NCI-H1105 treated with DMSO at 0.1 percent for 48 hours (cell line): ENCODE data around the gene RBM34.

Experiments
- DNase-seq: peaks from one replicate; lab custom pipeline; 2025; lab: John Stamatoyannopoulos, UW

The RBM34 gene

DNA sequence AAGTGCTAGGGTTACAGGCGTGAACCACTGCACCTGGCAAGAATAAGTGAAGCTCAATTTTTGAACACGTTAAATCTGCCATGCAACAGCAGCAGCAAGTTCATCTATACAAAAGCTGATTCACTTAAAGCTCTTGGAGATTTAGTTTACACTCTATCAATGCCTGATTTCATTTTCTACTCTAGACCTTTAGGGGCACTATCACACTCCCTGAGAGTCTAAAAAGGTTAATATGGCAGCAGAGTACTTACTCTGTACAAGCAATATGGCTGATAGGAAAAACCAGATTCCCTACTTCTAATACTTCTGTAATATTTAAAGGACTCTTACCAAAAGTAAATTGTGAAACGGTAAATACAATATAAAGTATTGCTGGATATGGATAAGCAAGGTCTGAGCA is 4.8 kb downstream of the RBM34 start:
- DNase-seq: no peak

DNA sequence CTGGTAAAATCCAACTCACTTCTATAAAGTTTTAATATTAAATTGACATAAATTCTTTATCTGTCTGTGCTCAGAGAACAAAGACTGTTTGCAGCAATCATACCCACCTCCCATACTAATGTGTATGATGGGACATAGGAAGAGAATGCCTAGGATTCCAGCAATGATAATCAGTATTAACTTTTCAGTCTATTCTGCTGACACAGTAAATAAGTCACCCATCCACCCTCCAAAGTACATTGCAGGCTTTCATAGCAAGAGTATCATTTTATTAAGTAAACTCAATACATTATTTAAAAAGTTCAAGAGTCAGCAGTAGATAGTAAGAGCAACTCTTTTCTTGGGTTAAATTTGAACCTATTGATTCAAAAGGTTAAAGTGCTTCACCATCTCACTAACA is 8.8 kb downstream of the RBM34 start:
- no peak for DNase-seq

DNA sequence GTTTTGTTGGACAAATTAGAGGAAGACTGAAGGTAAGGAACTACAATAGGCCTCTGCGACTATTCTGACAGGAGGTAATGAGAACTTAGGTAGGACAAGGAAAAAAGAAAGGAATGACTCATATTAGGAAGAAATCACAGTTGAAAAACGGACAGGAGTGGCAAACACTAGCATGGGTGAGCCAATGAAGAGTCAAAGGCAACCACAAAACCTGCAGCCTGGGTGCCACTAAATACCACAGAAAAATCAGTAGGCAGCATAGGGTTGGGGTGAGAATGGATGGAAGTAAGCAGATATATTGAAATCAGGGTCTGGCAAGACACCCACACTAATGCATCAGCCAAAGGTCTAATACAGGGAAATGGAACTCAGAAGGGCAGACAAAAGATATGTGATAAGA is 10.0 kb downstream of the RBM34 start:
- no peak for DNase-seq

DNA sequence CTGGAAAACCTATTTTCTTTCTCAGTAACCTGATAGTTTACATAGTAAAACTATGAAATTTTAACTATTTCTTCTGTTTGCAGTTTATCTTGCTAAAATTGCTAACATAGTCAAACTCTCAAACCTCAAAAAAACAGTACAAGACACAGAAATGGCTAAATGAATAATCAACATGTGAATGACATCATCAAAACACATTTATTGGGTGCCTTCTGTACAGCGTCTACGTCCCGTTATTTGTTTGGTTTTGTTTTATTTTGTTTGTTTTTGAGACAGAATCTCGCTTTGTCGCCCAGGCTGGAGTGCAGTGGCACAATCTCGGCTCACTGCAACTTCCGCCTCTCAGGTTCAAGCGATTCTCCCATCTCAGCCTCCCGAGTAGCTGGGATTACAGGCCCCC is 11.2 kb downstream of the RBM34 start:
- no peak for DNase-seq

DNA sequence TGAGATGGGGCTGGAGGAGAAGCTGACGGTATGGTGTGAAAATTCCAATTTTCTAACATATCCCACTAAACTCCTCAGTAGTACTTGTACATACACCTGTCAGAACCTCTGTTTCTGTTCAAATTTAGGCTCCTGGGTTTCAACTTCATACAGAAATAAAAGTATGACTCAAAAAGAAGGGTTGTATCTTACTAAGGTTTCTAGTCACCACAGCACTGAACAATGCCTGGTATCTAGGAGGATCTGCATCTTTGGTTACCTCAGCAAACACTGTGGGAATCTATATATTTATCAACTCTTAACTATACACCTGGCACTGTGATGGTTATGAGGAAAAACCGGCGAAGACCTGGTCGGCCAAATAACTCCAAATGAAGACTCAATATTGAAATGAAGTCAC is 13.8 kb downstream of the RBM34 start:
- no peak for DNase-seq

DNA sequence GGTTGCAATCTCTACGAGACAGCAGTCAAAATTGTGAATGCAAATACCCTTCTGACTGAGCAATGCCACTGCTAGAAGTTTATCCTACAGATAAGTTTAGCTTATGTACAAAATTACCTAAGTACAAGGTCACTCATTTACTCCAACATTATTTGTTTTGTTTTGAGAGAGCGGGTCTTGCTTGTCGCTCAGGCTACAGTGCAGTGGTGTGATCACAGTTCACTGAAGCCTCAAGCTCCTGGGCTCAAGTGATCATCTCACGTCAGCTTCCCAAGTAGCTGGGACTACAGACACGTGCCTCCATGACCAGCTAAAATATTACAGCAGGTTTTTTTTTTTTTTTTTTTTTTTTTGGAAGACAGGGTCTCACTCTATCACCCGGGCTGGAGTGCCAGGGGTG is 15.4 kb downstream of the RBM34 start:
- no peak for DNase-seq

DNA sequence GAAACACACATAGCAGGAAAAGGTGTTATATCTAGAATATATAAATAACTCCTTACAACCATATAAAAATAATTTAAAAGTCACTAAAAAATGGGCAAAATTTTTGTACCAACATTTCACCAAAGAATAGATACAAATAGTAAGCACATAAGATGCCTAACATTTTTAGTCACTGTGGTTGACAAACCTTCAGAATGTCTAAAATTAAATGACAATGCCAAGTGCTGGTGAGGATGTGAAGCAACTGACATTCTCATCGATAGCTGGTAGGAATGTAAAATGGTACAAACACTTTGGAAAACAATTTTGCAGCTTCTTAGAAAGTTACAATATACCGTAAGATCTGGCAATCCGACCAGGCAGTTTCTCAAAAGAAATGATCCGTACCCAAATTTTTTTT is 18.1 kb downstream of the RBM34 start:
- no peak for DNase-seq

DNA sequence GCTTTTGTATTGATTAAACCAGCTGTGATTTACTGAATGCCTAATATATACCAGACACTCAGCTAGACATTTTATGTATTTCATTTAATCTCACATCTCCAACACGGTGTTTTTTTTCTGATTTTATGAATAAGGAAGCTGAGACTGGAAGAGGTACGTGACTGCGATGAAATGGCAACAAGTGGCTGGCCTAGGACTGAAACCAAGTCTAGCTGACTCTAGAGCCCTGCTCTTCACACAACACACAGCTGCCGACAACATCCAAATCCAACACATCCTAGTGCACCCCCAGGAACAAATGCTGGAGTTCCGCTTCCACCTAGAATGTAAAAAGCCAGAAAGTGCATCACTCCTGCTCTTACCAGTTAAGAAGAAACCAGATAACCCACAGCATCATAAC is 21.7 kb downstream of the RBM34 start:
- no peak for DNase-seq

DNA sequence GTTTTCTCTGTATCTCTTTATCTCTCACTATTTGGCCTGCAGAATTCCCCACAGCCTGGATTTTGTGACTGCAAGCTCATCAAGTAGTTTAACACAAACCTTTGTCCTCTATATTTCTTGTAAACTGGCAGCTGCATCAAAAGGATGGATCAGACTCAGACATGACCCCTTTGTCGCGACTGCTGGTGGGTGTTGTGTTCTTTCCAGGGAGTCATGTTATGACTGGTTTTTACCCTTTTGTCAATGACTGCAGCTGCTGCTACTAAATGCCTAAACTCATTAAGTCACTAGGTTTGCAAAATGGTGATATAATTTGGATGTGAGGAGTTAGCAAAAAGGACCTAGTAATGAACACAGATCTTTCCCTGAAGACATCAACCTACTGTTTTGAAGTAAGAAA is 22.2 kb downstream of the RBM34 start:
- DNase-seq: no peak

DNA sequence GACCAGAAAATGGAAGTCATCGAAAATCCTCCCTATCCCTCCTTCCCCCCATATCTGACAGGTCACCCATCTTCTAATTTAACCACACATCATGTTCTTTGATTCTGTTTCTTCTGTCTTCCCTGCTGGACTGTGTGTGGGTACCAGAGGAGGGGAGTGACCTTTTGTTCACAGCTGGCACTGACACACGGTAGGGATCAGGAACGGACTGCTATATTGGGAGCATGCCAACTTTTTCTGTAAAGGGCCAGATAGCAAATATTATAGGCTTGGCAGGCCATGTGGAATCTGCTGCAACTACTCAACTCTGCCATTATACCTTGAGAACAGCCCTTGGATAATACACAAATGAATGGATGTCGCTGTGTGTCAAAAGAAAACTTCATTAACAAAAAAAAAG is 24.9 kb downstream of the RBM34 start:
- peak; percentile 52 for DNase-seq

DNA sequence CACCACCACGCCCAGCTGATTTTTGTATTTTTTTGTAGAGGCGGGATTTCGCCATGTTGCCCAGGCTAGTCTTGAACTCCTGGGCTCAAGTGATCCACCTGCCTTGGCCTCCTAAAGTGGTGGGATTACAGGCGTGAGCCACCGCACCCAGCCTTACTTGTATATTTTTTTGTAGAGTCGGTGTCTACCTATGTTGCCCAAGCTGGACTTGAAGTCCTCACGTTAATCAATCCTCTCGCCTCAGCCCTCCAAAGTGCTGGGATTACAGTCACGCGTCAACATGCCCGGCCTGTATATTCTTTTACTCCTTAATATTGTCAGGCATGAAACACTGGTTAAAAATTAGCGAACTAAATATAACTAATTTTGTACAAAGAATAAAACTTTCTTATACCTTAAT is 26.9 kb downstream of the RBM34 start:
- no peak for DNase-seq

DNA sequence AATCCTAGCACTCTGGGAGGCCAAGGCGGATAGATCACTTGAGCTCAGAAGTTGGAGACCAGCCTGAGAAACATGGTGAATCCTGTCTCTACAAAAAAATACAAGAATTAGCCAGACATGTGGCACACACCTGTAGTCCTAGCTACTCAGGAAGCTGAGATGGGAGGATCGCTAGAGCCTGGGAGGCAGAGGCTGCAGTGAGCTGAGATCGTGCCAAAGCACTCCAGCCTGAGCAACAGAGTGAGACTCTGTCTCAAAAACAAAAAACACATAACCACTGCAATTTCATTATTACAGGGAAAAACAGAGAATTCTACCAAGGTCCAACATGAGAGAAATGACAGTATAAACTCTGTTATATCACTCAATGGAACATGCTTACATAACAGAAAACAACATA is 28.0 kb downstream of the RBM34 start:
- DNase-seq: no peak

DNA sequence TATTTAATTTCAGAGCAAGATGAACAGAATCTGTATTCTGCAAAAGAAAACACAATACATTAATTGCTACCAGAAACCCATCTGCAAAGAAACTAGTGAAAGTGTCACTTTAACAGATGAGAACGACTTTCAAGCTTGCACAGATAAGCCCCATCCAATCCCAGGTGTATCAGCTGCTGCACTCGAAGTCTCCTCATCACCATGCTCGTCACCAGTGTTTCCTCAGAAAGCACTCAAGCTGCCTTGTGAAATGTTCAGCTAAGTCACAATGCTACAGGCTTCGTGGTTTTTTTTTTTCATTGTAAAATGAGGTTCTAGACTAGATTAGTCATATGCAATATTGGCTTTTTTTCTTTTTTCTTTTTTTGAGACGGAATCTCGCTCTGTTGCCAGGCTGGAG is 29.1 kb downstream of the RBM34 start:
- no peak for DNase-seq

DNA sequence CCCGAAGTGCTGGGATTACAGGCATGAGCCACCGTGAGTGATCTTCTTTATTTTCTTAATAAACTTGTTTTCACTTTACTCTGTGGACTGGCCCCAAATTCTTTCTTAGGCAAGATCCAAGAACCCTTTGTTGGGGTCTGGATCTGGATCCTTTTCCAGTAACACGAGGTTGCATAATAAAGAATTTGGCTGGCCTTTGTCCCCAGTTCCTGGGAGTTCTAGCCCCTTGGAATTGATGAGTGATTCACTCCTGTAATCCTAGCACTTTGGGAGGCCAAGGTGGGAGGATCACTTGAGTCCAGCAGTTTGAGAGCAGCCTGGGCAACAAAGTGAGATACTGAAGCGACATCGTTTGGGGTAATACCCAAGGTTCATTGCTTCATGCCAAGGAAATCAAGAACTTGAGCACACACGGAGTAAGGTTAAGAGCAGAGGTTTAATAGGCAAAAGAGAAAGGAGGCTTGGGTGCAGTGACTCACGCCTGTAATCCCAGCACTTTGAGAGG is 30.2 kb downstream of the RBM34 start:
- DNase-seq: no peak

DNA sequence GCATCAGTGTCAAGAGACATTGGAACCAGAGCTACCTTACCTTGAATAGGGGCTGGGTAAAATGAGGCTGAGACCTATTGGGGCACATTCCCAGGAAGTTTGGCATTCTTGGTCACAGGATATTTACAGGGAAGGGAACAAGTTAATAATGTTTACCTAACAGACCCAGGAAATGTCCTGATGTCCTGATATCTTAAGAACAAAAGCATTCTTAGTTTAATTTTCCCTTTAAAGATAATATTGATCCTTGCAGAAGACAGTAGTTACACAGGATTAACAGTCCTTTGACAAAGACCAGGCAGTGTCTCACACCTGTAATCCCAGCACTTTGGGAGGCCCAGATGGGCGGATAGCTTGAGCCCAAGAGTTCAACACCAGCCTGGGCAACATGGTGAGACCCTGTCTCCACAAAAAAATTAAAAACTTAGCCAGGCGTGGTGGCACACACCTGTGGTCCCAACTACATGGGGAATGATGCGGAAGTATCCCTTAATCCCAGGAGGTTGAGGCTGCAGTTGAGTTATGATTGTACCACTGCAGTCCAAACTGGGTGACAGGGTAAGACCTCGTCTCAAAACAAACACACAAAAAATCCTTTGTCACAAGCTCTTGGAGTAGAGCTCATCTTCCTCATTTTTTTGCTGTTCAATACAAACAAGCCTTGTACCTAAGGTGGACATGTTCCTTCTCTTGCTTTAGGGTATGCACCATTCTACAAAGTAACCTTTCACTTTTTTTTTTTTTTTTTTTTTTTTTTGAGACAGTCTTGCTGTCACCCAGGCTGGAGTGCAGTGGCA is 31.1 kb downstream of the RBM34 start:
- no peak for DNase-seq

DNA sequence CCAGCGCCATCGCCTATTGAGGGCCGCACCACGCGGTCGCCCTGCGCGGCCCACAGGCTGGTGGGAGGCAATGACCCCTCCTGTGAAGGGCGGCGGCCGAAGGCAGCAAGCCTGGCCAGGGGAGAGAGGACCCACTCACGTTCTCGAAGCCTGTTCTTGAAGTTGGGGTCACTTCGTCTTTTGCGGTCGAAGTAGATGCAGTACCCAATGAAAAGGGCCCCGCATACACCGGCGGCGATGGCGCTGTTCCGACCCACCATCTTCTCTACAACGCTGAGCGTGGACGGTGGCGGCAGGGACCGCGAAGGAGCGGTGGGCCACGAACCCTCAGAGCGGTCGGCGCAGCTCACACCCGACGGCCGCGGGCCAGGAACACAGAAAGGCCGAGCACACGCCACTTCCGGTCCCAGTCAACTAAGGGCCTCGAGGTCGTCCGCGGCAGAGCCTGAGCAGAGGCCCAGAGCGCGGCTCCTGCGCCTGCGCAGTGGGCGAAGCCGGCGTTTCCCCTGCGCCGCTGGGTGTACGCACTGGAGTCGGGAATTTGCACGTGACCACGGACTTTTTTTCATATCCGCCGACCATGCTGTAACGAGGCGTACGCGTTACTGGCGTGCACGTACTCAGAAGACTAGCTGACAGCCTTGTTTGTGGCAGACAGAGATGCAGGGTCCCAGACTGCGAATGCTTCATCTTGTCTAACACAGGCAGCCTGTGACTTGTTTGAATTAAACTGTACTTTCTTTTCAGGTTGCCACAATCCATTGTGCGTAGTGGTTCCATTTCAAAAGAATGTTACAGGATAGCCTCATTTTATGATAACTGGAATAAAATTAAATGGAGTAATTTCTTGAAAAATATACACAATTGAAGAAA is 32.4 kb downstream of the RBM34 start, which contains the start of gene TOMM20:
Gene TOMM20 (minus strand): TSS at position 382 of the 873 bp plus-strand sequence. CDS start 122 bp downstream, at position 260.
- DNase-seq: peak; percentile 91

DNA sequence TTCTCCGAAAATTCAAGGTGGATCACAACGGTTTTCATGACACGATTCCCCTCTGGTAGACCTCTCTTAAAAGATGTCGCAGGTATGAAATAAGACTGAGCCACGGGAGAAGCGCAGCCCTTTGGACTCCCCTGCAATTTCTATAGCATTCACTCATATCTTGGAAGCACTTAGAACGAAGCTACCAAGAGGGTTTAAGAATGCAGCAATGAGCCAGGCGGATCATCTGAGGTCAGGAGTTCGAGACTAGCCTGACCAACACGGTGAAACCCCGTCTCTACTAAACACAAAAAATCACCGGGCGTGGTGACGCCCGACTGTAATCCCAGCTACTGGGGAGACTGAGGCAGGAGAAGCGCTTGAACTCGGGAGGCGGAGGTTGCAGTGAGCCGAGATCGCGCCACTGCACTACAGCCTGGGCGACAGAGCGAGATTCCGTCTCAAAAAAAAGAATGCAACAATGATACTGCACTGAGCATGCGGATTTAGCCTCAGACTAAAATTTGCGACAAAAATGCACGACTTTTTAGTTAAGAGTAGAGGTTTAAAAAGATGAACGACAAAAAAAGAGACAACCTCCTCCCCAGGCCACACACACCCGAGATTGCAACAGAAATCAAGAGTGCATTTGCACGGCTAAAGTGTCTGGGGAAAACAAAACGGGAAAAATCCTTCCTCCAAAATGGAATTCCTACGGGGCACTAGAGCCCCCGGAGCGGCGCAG is 33.2 kb downstream of the RBM34 start:
- DNase-seq: no peak

DNA sequence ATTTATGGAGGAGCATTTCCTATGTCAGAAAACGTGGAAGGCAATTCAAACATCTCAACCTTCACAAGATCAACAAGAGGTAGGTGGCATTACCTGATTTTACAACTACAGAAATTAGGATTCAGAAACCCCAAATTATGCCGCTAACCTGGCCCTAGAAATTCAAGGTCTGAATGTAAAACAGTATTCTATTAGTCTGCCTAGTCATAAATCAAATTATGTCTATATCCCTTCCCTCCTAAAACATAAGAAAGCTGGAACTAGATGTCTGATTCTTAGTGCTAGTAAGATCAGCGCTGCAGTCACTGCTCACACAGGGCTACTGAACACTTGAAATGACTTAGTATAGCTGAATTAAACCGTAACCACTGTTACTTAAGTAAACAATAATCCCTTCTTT is 33.8 kb downstream of the RBM34 start:
- DNase-seq: no peak

DNA sequence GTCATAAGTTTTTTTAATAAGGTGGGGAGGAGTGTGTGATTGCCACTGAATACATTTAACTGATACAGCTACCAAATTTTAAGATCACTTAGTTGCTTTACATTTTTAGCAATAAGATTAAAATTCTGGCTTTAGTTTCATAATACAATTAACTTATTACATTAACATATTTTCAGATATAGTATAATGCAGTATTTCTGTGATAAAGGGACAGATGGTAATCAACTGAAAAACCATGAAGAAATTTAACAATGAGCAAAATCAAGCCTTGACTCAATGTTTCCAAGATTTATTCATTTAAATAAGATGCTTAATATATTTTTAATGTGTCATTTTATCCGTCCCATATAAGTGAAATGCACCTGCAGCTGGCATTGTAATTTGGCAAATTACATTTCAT is 36.4 kb downstream of the RBM34 start:
- no peak for DNase-seq

DNA sequence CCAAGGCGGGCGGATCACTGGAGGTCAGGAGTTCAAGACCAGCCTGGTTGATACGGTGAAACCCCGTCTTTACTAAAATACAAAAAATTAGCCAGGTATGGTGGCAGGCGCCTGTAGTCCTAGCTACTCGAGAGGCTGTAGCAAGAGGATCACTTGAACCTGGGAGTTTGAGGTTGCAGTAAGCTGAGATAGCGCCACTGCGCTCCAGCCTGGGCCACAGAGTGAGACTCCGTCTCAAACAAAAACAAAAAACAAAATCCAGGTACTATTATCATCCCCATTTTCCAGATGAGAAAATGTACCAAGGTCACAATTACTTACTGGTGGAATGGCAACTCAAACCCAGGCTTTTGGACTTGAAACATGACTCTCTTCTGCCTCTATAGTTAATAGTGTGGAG is 36.9 kb downstream of the RBM34 start:
- DNase-seq: no peak

DNA sequence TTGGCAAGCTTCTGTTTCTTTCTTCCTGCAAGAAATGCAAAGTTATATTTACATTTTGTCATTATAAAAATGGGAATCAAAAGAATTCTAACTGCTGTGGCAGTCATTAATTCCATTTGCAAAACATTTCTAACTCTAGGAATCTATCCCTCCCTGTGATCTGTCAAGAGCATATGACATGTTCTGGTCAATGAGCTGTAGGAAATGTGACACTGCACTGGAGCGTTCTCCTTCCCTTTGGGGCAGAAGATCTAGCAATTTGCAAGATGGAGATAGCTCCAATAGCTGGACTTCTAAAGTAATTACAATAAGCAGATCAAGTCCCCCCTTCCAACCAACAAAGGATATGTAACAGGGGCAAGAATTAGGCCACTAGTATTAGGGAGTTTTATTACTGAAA is 38.7 kb downstream of the RBM34 start:
- no peak for DNase-seq

DNA sequence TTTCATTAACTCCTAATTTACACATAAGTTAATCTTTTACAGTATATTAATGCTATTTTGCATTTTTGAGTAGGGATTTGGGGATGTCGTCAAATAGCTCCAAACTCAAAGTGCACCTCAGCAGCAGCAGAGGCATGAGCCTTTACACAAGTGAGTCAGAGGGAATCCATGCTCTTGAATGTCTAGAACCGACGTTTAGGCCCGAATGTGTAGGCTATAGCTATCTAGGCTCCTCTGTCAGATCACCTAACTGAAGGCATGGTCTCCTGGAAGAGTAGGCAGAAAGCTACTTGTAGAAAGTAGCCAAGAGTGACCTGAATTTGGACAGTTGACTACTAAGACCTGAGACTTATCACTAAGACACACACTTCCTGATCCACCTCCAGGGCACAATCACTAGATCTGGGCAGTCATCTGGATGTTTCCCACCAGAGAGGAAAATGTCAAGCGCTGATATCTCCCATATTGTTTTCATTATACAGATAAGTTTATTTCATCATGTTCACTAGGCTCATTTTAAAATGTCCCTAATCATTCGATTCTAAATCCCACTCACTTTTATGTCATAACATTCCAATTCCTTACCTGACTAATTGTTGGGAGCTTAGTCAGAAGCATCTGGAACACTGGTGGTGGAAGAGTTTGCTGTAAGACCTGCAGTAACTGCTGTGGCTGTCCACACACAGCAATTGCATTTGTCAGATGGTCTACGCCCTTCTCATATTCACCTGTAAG is 47.7 kb downstream of the RBM34 start:
- DNase-seq: no peak
